DOHH2 (cell line): ENCODE results near the gene MASP1.

ENCODE experiments used
- CTCF ChIP-seq: fragments of 200-600 bp; sonication (generic); IDR thresholded peaks from one replicate; pipeline ENCODE4 v1.5.1; 2014; ENCODE audit warnings: antibody characterized with exemption, mild to moderate bottlenecking, low read depth, low read length; ENCODE audit not compliant: poor library complexity, severe bottlenecking
- EZH2phosphoT487 ChIP-seq: fragments of 200-600 bp; sonication (generic); IDR thresholded peaks from 2 replicates; pipeline ENCODE4 v1.6.1; 2017; ENCODE audit warnings: borderline replicate concordance, mild to moderate bottlenecking, antibody characterized with exemption, low read length, moderate library complexity, mixed read lengths

GRCh38 chr3:187222801-187223200 lies 68.7 kb downstream of the MASP1 start:
- no peak for TF ChIP-seq EZH2phosphoT487
- no peak for TF ChIP-seq CTCF
